ENCODE results near the gene APPBP2. TPM values are rescaled to one million over a fixed set of nuclear protein-coding genes. Genes with fewer than 3 reads are reported as not detected.

The APPBP2 gene
- total RNA-seq, 1 experiment from 2014 or later = 25.3 TPM

- POLR2A ChIA-PET = no interaction called here
- DNase-seq = no peak
- no peaks in the 10 kb centered on the region for H3K9me3 ChIP-seq
- no peaks in the 10 kb centered on the region for H3K4me1 ChIP-seq
- H3K27me3 Mint-ChIP-seq (ENCODE audit: insufficient read depth, unreplicated experiment) = no peaks in the 10 kb centered on the region
- H3K9me3 Mint-ChIP-seq (ENCODE audit: unreplicated experiment) = no peaks in the 10 kb centered on the region
- H3K4me1 Mint-ChIP-seq (ENCODE audit: low read depth, unreplicated experiment) = peaks cover 7% of the 10 kb centered on the region
- intact Hi-C loops (cut with micrococcal nuclease; ENCODE audit: unreplicated experiment) = no loop called here
- no peaks in the 10 kb centered on the region for H3K36me3 ChIP-seq (ENCODE audit: control insufficient read depth, insufficient read depth, low read length)
- H3K27ac Mint-ChIP-seq (ENCODE audit: unreplicated experiment) = no peak overlapping the region
- CTCF ChIA-PET = no interaction called here
- no peak for TF ChIP-seq CTCF (IDR thresholded peaks at IDR 0.05; ENCODE audit: insufficient read depth in 1 of 2, low read depth in 1 of 2, low read length in 1 of 2, severe bottlenecking in 1 of 2, unreplicated experiment in 1 of 2)
- H3K27me3 ChIP-seq (replicated peaks; ENCODE audit: control insufficient read depth, insufficient read depth, low read length) = no peaks in the 10 kb centered on the region
- no peak overlapping the region for H3K4me3 Mint-ChIP-seq (ENCODE audit: unreplicated experiment)
- no TSS peak for BruUV-seq (replicated peaks)
- H3K4me3 ChIP-seq (ENCODE audit: low read depth, low read length) = no peak overlapping the region
- H3K36me3 Mint-ChIP-seq (ENCODE audit: insufficient read depth, unreplicated experiment) = no peaks in the 10 kb centered on the region
Observed at GRCh38 chr17:60535382-60536279, 9.6 kb upstream of the APPBP2 start.

- no peak overlapping the region for H3K27ac Mint-ChIP-seq (ENCODE audit: unreplicated experiment)
- no peak for DNase-seq
- no TSS peak for BruUV-seq (replicated peaks)
Observed at GRCh38 chr17:60534613-60535157, 8.6 kb upstream of the APPBP2 start.

More at GRCh38 chr17:60534613-60535157, 8.6 kb upstream of the APPBP2 start:
- Mint-ChIP-seq H3K36me3 (ENCODE audit: insufficient read depth, unreplicated experiment) (no peaks in the 10 kb centered on the region), H3K4me3 (ENCODE audit: unreplicated experiment) (no peak overlapping the region), H3K9me3 (ENCODE audit: unreplicated experiment) (no peaks in the 10 kb centered on the region), H3K4me1 (ENCODE audit: low read depth, unreplicated experiment) (peaks cover 7% of the 10 kb centered on the region), H3K27me3 (ENCODE audit: insufficient read depth, unreplicated experiment) (no peaks in the 10 kb centered on the region)
- POLR2A ChIA-PET = no interaction called here
- intact Hi-C loops (cut with micrococcal nuclease; ENCODE audit: unreplicated experiment) = no loop called here
- Histone ChIP-seq H3K9me3 (no peaks in the 10 kb centered on the region), H3K4me1 (no peaks in the 10 kb centered on the region), H3K36me3 (ENCODE audit: control insufficient read depth, insufficient read depth, low read length) (no peaks in the 10 kb centered on the region), H3K4me3 (ENCODE audit: low read depth, low read length) (no peak overlapping the region), H3K27me3 (replicated peaks; ENCODE audit: control insufficient read depth, insufficient read depth, low read length) (no peaks in the 10 kb centered on the region)
- TF ChIP-seq CTCF (IDR thresholded peaks at IDR 0.05; ENCODE audit: insufficient read depth in 1 of 2, low read depth in 1 of 2, low read length in 1 of 2, severe bottlenecking in 1 of 2, unreplicated experiment in 1 of 2) = no peak
- CTCF ChIA-PET = interaction anchor here (0.7 kb wide), 1 partner anchor 65 kb away, joined by 4 read pairs; the partner anchor contains the start of gene PPM1D

All from Caco-2 (cell line).